Measurements from ENCODE around the gene PDGFA. TPM values are rescaled to one million over a fixed set of nuclear protein-coding genes. Genes with fewer than 3 reads are reported as not detected.

PDGFA gene
- total and polyA plus RNA-seq, 8 donors: 25.9 to 69.4 (median 36.3) TPM

DNA sequence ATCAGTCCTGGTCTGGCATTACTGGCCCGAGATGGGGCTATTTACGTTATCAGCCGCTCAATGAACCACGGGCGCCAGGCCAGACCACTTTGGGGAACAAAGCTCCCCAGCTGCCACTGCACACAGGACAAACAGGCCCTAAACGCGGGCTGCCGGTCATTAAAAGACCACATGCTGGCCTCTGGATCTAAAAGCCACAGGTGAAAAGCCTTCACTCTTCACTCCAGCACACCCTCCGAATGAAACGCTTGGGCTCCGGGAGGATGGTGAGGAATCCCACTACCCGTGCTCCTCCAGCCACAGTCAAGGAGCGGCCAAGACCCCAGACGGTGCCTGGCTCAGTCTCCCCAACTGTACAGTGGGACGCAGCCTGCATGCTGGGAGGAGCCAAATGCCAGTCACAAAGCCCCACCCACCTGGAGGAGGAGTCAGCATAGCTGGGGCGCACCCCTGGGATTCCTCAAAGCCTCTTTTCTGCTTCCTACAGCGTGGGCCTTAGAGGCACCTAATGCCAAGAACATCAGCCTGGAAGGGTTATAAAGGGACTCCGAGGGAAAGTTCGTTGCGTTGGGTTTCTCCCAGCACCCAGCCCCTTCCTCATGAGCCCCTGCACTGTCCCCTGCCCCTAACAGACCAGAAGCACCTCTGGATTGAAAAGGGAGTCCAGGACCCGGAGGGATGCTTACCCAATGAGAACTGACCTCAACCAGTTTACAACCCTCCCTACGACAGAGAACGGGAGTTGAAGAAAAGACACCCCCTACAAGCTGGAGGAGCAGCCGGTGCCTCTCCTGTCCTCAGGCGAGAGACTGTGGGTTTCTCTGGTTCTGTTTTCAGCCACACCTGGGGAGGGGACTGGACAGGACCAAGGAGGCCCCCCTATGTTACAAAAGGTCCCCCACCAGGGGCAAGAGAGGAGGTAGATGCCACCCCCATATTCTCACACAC lies 4.7 kb downstream of the PDGFA start:
- Histone ChIP-seq H3K27ac (no peak overlapping the region), H3K4me1 (peaks cover 5 to 40% of the 10 kb centered on the region in 2 donors), H3K4me3 (no peak overlapping the region), H3K27me3 (peaks cover 0 to 48% of the 10 kb centered on the region in 2 donors), H3K9me3 (no peaks in the 10 kb centered on the region), H3K36me3 (peaks cover 0 to 18% of the 10 kb centered on the region in 2 donors)
- DNase-seq (no peak), ATAC-seq (no peak)
- TF ChIP-seq, protein P1, sequence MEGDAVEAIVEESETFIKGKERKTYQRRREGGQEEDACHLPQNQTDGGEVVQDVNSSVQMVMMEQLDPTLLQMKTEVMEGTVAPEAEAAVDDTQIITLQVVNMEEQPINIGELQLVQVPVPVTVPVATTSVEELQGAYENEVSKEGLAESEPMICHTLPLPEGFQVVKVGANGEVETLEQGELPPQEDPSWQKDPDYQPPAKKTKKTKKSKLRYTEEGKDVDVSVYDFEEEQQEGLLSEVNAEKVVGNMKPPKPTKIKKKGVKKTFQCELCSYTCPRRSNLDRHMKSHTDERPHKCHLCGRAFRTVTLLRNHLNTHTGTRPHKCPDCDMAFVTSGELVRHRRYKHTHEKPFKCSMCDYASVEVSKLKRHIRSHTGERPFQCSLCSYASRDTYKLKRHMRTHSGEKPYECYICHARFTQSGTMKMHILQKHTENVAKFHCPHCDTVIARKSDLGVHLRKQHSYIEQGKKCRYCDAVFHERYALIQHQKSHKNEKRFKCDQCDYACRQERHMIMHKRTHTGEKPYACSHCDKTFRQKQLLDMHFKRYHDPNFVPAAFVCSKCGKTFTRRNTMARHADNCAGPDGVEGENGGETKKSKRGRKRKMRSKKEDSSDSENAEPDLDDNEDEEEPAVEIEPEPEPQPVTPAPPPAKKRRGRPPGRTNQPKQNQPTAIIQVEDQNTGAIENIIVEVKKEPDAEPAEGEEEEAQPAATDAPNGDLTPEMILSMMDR (IDR thresholded peaks at IDR 0.05): no peak
- intact Hi-C loops (cut with DNase I): no loop called here

DNA sequence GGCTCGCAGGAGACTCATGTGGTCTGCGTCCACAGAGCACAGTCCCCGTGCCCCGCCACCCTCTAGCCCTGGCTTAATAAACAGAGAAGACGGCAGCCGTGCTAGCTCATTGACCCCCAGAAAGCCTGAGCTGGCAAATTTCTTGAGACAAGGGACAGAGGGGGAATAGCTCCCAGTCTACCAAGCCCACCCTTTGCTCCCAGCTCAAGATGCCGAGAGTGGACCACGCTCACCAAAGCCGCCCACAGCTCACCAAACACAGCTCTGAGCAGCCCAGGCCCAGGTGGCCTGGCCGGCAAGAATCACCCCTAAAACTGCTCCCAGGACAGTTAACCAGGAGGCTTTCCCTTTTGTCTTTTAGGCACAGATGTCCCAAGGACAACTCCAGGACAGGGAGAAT lies 5.4 kb downstream of the PDGFA start:
- intact Hi-C loops (cut with DNase I): no loop called here
- H3K9me3 ChIP-seq: no peaks in the 10 kb centered on the region
- no peak for ATAC-seq
- peak in 1 of 4 donors; percentile 65 for DNase-seq
- peaks cover 0 to 24% of the 10 kb centered on the region in 2 donors for H3K36me3 ChIP-seq
- H3K4me1 ChIP-seq: peaks cover 5 to 39% of the 10 kb centered on the region in 2 donors
- no peak overlapping the region for H3K4me3 ChIP-seq
- no peak overlapping the region for H3K27ac ChIP-seq
- TF ChIP-seq, protein P1 (IDR thresholded peaks at IDR 0.05): no peak
- peaks cover 0 to 44% of the 10 kb centered on the region in 2 donors for H3K27me3 ChIP-seq

DNA sequence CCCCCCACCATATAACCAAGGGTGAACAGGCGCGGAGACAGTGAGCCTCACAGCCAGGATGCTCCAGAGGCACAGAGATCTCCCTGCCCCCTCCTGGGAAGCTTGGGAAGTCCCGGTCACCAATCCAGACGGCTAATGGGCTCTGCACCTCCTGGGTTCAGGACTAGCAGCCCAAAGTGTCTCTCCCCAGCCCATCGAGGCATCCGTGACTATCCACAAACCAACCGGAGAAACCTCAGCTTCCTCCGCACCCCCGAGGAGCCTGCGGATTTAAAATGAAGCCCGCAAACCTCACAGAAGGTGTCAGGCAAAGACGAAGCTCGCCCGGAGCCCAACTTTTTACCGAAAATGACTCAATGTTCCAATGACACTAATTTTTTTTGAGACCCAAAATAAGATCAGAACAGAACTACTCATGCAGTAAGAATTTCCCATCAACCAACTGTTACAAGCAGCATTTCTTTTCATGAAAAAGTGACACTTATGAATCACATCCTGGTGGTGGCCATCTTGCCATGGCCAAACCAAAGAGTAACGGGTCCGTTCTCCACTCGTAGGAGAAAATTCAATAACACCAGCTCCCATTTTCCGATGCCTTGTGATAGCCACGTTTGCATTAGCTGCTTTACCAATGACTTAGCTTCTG lies 6.0 kb downstream of the PDGFA start:
- no peak overlapping the region for H3K27ac ChIP-seq
- H3K36me3 ChIP-seq: peaks cover 0 to 30% of the 10 kb centered on the region in 2 donors
- ATAC-seq (peak; percentile 2), DNase-seq (peak in 1 of 4 donors; percentile 24)
- H3K4me1 ChIP-seq: peaks cover 5 to 33% of the 10 kb centered on the region in 2 donors
- TF ChIP-seq, protein P1 (IDR thresholded peaks at IDR 0.05): no peak
- no peaks in the 10 kb centered on the region for H3K9me3 ChIP-seq
- H3K27me3 ChIP-seq: peaks cover 0 to 38% of the 10 kb centered on the region in 2 donors
- intact Hi-C loops (cut with DNase I): no loop called here
- no peak overlapping the region for H3K4me3 ChIP-seq

DNA sequence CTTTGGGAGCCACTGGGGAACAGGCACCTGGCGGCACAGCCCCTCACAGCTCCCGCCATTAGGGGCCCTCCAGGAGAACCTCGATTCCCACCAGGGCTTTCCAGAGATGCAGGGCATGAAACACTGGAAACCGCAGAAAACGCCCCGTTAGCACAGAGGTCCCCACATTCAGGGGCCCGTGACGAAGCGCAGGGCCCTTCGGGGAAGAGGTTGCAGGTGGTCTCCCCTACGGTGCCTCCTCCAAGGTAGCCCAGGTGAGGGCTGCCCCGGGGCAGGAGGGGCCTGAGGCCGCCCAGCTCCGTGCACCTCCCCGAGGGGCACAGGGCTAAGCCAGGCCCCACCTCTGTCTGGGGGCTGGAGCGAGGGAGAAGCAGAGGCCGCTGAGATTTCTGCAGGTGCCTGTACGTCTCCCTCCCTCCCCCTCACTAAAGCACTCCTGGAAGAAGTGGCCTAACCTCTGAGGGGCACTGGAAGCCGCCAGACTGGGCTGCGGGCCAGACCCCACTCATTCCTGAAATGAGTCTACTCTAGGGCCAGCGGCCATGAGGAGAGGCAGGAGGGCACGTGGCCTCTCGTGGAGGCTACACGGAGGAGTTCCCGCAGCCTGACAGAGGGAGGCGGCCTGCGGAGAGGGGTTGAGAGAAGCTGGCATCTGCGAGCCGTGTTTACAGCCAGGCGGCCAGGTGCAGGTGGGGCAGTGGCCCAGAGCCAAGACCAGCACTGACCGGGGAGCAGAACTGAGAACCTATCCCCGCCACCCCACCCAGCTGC lies 6.9 kb downstream of the PDGFA start:
- DNase-seq: peak in 3 of 4 donors; percentile 87 to 90 (median 87)
- H3K4me1 ChIP-seq: peaks cover 5 to 24% of the 10 kb centered on the region in 2 donors

More for the DNA sequence above, 6.9 kb downstream of the PDGFA start:
- Histone ChIP-seq H3K4me3 (no peak overlapping the region), H3K27ac (no peak overlapping the region), H3K36me3 (peaks cover 0 to 32% of the 10 kb centered on the region in 2 donors), H3K9me3 (no peaks in the 10 kb centered on the region), H3K27me3 (peaks cover 0 to 29% of the 10 kb centered on the region in 2 donors)
- peak; percentile 84 for ATAC-seq
- intact Hi-C loops (cut with DNase I): no loop called here
- TF ChIP-seq, protein P1 (IDR thresholded peaks at IDR 0.05): no peak
